HepG2 (cell line): ENCODE results near the gene FAF2. TPM values are rescaled to one million over a fixed set of nuclear protein-coding genes. Genes with fewer than 3 reads are reported as not detected.

ENCODE experiments used
- ASH2L ChIP-seq: fragments of 300-600, 200-600 bp; sonication (generic); IDR thresholded peaks from 2 replicates; pipeline ENCODE4 v1.7.0; 2017; ENCODE audit warnings: low read depth, mild to moderate bottlenecking, moderate library complexity, mixed read lengths, low read length; ENCODE audit not compliant: insufficient read length
- GATAD2A ChIP-seq: IDR thresholded peaks from 2 replicates; pipeline ENCODE4 v1.6.1; 2016
- HNRNPL ChIP-seq: fragments of 200-400 bp; formaldehyde crosslinking; IDR thresholded peaks from 2 replicates; pipeline ENCODE4 v1.6.1; 2017; ENCODE audit warnings: mild to moderate bottlenecking, low read depth, low read length
- JUN ChIP-seq: sonication (generic); formaldehyde crosslinking; IDR thresholded peaks from 2 replicates; pipeline ENCODE4 v1.4.0; 2020; ENCODE audit warnings: mild to moderate bottlenecking, missing genetic modification reagents
- KDM3A ChIP-seq: IDR thresholded peaks from 2 replicates; pipeline ENCODE4 v1.6.1; 2018; ENCODE audit warnings: low read depth, missing compliant biosample characterization
- PHF21A ChIP-seq: sonication (generic); formaldehyde crosslinking; IDR thresholded peaks from 2 replicates; pipeline ENCODE4 v1.5.0; 2020; ENCODE audit warnings: mild to moderate bottlenecking, missing genetic modification reagents
- PRDM10 ChIP-seq: sonication (generic); formaldehyde crosslinking; IDR thresholded peaks from 2 replicates; pipeline ENCODE4 v1.4.0; 2020; ENCODE audit warnings: low read depth, missing genetic modification reagents
- SALL2 ChIP-seq: sonication (generic); formaldehyde crosslinking; IDR thresholded peaks from 2 replicates; pipeline ENCODE4 v1.8.1; 2023; ENCODE audit warnings: mild to moderate bottlenecking, missing genetic modification reagents, inconsistent platforms
- SIN3A ChIP-seq: IDR thresholded peaks from 2 replicates; pipeline ENCODE4 v1.6.1; 2011; ENCODE audit warnings: low read depth, mild to moderate bottlenecking, control low read depth, low read length, borderline replicate concordance
- TAF1 ChIP-seq: sonication (generic); formaldehyde crosslinking; IDR thresholded peaks from 2 replicates; pipeline ENCODE4 v1.4.0; 2020; ENCODE audit warnings: missing genetic modification reagents
- ZFP90 ChIP-seq: sonication (generic); formaldehyde crosslinking; IDR thresholded peaks from 2 replicates; pipeline ENCODE4 v1.8.0; 2022; ENCODE audit warnings: missing genetic modification reagents, mild to moderate bottlenecking, inconsistent platforms, borderline replicate concordance
- ZFY ChIP-seq: sonication (generic); formaldehyde crosslinking; IDR thresholded peaks from 2 replicates; pipeline ENCODE4 v1.4.0; 2020; ENCODE audit warnings: missing genetic modification reagents
- ZMYM2 ChIP-seq: sonication (generic); formaldehyde crosslinking; IDR thresholded peaks from 2 replicates; pipeline ENCODE4 v1.8.0; 2022; ENCODE audit warnings: mild to moderate bottlenecking, missing genetic modification reagents
- ZMYM4 ChIP-seq: sonication (generic); formaldehyde crosslinking; IDR thresholded peaks from 2 replicates; pipeline ENCODE4 v1.8.1; 2023; ENCODE audit warnings: mild to moderate bottlenecking, missing genetic modification reagents
- polyA plus RNA-seq, 8 experiments: library from polyadenylated mRNA; depleted of rRNA in 3 of 8; stranded (reverse) in 7 of 8; unstranded in 1 of 8; fragments of >200 nt; fragmentation: Illumina TruSeq in 4 of 8; extraction: Trizol in 4 of 8; gene quantifications; 2 replicates each; pipeline versions ENCODE4 v1.2.1 to v1.2.3, GENCODE V29; 2011 to 2016; ENCODE audit warnings: low read depth in 4 of 8, missing spikeins in 1 of 8, mixed read lengths in 1 of 8; ENCODE audit not compliant: insufficient read depth in 1 of 8
- total RNA-seq, 5 experiments: library from RNA; depleted of rRNA; stranded (reverse); fragments of >200 nt; fragmentation: Illumina TruSeq; extraction: Trizol; gene quantifications; 2 replicates each; pipeline ENCODE4 v1.2.3, GENCODE V29; 2016; ENCODE audit warnings: low read depth in 1 of 5
- TF ChIP-seq, protein P1 (sequence below): sonication (generic); formaldehyde crosslinking; IDR thresholded peaks from 2 replicates; pipeline ENCODE4 v1.4.0; 2020; ENCODE audit warnings: missing genetic modification reagents
- TF ChIP-seq, protein P2 (sequence below): sonication (generic); formaldehyde crosslinking; IDR thresholded peaks from 2 replicates; pipeline ENCODE4 v1.8.0; 2022; ENCODE audit warnings: missing genetic modification reagents, mild to moderate bottlenecking, inconsistent platforms, borderline replicate concordance
- TF ChIP-seq, protein P3 (sequence below): IDR thresholded peaks from 2 replicates; pipeline ENCODE4 v1.6.1; 2012; ENCODE audit warnings: inconsistent platforms
- TF ChIP-seq, protein P4 (sequence below): fragments of 450-650 bp; IDR thresholded peaks from 2 replicates; pipeline ENCODE4 v1.6.1; 2017; ENCODE audit warnings: mild to moderate bottlenecking

FAF2 gene
- total and polyA plus RNA-seq, 2 of the 13 experiments (the other 11 are each of a cell fraction or from before 2014, with no cell fraction given): 27.8 to 34.3 TPM

DNA sequence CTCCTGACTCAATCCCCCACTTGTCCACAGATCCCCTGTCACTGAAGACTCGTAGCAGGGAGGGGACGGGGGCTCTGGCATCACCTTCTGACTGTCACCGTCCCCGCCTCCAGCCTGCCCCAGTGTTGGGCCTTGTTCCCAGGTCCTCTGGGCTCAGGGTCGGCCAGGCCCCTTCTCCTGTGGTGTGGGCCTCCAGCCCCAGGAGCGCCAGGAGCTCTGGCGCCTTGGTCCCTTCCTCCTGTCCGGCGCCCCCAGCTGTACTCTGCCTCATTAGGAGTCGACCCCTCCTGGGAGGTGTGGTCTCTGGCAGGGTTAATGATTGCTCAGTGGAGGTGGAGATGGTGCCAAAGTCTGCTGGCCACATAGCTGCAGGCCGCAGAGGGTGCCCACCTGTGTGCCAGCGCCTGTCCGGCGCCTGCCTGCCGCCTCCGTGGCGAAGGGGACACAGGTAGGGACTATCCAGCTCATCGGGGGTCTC lies 100.8 kb downstream of the FAF2 start, which contains the start of gene CDHR2 (continued):
- TF ChIP-seq, protein P1, sequence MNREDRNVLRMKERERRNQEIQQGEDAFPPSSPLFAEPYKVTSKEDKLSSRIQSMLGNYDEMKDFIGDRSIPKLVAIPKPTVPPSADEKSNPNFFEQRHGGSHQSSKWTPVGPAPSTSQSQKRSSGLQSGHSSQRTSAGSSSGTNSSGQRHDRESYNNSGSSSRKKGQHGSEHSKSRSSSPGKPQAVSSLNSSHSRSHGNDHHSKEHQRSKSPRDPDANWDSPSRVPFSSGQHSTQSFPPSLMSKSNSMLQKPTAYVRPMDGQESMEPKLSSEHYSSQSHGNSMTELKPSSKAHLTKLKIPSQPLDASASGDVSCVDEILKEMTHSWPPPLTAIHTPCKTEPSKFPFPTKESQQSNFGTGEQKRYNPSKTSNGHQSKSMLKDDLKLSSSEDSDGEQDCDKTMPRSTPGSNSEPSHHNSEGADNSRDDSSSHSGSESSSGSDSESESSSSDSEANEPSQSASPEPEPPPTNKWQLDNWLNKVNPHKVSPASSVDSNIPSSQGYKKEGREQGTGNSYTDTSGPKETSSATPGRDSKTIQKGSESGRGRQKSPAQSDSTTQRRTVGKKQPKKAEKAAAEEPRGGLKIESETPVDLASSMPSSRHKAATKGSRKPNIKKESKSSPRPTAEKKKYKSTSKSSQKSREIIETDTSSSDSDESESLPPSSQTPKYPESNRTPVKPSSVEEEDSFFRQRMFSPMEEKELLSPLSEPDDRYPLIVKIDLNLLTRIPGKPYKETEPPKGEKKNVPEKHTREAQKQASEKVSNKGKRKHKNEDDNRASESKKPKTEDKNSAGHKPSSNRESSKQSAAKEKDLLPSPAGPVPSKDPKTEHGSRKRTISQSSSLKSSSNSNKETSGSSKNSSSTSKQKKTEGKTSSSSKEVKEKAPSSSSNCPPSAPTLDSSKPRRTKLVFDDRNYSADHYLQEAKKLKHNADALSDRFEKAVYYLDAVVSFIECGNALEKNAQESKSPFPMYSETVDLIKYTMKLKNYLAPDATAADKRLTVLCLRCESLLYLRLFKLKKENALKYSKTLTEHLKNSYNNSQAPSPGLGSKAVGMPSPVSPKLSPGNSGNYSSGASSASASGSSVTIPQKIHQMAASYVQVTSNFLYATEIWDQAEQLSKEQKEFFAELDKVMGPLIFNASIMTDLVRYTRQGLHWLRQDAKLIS (CRISPR knock-in tag): no peak
- TF ChIP-seq ASH2L (peak; percentile 17), ZFY (peak; percentile 56), ZFP90 (peak; percentile 58; the same call in 1 of the 2 replicates), SALL2 (CRISPR knock-in tag) (0 out of 2 replicates have a peak, but pooled peaks have one; percentile 44), ZMYM4 (CRISPR knock-in tag) (peak; percentile 58; the same call in 1 of the 2 replicates), ZMYM2 (0 out of 2 replicates have a peak, but pooled peaks have one; percentile 38), GATAD2A (CRISPR knock-in tag) (peak; percentile 47; the same call in 1 of the 2 replicates), HNRNPL (peak; percentile 99), JUN (CRISPR knock-in tag) (no peak), PRDM10 (CRISPR knock-in tag) (0 out of 2 replicates have a peak, but pooled peaks have one; percentile 24), KDM3A (0 out of 2 replicates have a peak, but pooled peaks have one; percentile 33), PHF21A (0 out of 2 replicates have a peak, but pooled peaks have one; percentile 42), TAF1 (peak; percentile 50; the same call in 1 of the 2 replicates), SIN3A (0 out of 2 replicates have a peak, but pooled peaks have one; percentile 33)
- TF ChIP-seq, protein P2, sequence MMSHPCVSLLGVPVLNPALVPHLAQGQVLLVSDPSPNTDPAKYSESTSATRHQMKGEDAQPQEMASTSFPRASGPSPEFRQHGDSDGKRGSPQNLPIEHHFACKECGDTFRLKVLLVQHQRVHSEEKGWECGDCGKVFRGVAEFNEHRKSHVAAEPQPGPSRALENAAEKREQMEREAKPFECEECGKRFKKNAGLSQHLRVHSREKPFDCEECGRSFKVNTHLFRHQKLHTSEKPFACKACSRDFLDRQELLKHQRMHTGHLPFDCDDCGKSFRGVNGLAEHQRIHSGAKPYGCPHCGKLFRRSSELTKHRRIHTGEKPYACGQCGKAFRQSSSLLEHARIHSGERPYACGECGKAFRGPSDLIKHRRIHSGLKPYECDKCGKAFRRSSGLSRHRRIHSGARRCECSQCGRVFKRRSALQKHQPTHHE: 0 out of 2 replicates have a peak, but pooled peaks have one; percentile 28
- TF ChIP-seq, protein P3, sequence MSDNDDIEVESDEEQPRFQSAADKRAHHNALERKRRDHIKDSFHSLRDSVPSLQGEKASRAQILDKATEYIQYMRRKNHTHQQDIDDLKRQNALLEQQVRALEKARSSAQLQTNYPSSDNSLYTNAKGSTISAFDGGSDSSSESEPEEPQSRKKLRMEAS: 0 out of 2 replicates have a peak, but pooled peaks have one; percentile 24
- TF ChIP-seq, protein P4, sequence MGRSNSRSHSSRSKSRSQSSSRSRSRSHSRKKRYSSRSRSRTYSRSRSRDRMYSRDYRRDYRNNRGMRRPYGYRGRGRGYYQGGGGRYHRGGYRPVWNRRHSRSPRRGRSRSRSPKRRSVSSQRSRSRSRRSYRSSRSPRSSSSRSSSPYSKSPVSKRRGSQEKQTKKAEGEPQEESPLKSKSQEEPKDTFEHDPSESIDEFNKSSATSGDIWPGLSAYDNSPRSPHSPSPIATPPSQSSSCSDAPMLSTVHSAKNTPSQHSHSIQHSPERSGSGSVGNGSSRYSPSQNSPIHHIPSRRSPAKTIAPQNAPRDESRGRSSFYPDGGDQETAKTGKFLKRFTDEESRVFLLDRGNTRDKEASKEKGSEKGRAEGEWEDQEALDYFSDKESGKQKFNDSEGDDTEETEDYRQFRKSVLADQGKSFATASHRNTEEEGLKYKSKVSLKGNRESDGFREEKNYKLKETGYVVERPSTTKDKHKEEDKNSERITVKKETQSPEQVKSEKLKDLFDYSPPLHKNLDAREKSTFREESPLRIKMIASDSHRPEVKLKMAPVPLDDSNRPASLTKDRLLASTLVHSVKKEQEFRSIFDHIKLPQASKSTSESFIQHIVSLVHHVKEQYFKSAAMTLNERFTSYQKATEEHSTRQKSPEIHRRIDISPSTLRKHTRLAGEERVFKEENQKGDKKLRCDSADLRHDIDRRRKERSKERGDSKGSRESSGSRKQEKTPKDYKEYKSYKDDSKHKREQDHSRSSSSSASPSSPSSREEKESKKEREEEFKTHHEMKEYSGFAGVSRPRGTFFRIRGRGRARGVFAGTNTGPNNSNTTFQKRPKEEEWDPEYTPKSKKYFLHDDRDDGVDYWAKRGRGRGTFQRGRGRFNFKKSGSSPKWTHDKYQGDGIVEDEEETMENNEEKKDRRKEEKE: no peak
